HepG2 (cell line): Measurements from ENCODE around the gene CUL9. TPM values are rescaled to one million over a fixed set of nuclear protein-coding genes. Genes with fewer than 3 reads are reported as not detected.

Source experiments
- AHR ChIP-seq: IDR thresholded peaks from 2 replicates; pipeline ENCODE4 v1.6.1; 2018; ENCODE audit warnings: missing genetic modification reagents, missing compliant biosample characterization
- EEA1 ChIP-seq: sonication (generic); formaldehyde crosslinking; IDR thresholded peaks from 2 replicates; pipeline ENCODE4 v1.5.1; 2020; ENCODE audit warnings: mild to moderate bottlenecking, missing genetic modification reagents, borderline replicate concordance
- GATAD2A ChIP-seq: IDR thresholded peaks from 2 replicates; pipeline ENCODE4 v1.6.1; 2016
- GFI1 ChIP-seq: sonication (generic); formaldehyde crosslinking; IDR thresholded peaks from 2 replicates; pipeline ENCODE4 v1.5.0; 2020; ENCODE audit warnings: missing genetic modification reagents, mild to moderate bottlenecking, borderline replicate concordance
- JARID2 ChIP-seq: sonication (generic); formaldehyde crosslinking; IDR thresholded peaks from 2 replicates; pipeline ENCODE4 v1.8.1; 2023; ENCODE audit warnings: missing genetic modification reagents, inconsistent platforms; ENCODE audit not compliant: insufficient replicate concordance
- KDM2A ChIP-seq: sonication (generic); formaldehyde crosslinking; IDR thresholded peaks from 2 replicates; pipeline ENCODE4 v1.4.0; 2020; ENCODE audit warnings: low read depth, missing genetic modification reagents, borderline replicate concordance
- MYNN ChIP-seq: sonication (generic); formaldehyde crosslinking; IDR thresholded peaks from 2 replicates; pipeline ENCODE4 v1.4.0; 2020; ENCODE audit warnings: mild to moderate bottlenecking, low read depth, missing genetic modification reagents
- NFKBIZ ChIP-seq: IDR thresholded peaks from 2 replicates; pipeline ENCODE4 v1.6.1; 2018; ENCODE audit warnings: missing genetic modification reagents, missing compliant biosample characterization
- PHB2 ChIP-seq: fragments of 450-650 bp; IDR thresholded peaks from 2 replicates; pipeline ENCODE4 v1.6.1; 2018; ENCODE audit not compliant: partially characterized antibody
- SMAD9 ChIP-seq: sonication (generic); formaldehyde crosslinking; IDR thresholded peaks from 2 replicates; pipeline ENCODE4 v1.5.1; 2020; ENCODE audit warnings: mild to moderate bottlenecking, missing genetic modification reagents
- ZNF337 ChIP-seq: sonication (generic); formaldehyde crosslinking; IDR thresholded peaks from 2 replicates; pipeline ENCODE4 v1.5.1; 2020; ENCODE audit warnings: missing genetic modification reagents, low read depth, mild to moderate bottlenecking, borderline replicate concordance
- ZNF816 ChIP-seq: sonication (generic); formaldehyde crosslinking; IDR thresholded peaks from 2 replicates; pipeline ENCODE4 v1.8.0; 2022; ENCODE audit warnings: missing genetic modification reagents, mild to moderate bottlenecking, borderline replicate concordance
- ZSCAN29 ChIP-seq: sonication (generic); formaldehyde crosslinking; conservative IDR thresholded peaks from 2 replicates; pipeline ENCODE4 v1.4.0; 2020; ENCODE audit warnings: mild to moderate bottlenecking, missing genetic modification reagents
- polyA plus RNA-seq, 8 experiments: library from polyadenylated mRNA; depleted of rRNA in 3 of 8; stranded (reverse) in 7 of 8; unstranded in 1 of 8; fragments of >200 nt; fragmentation: Illumina TruSeq in 4 of 8; extraction: Trizol in 4 of 8; gene quantifications; 2 replicates each; pipeline versions ENCODE4 v1.2.1 to v1.2.3, GENCODE V29; 2011 to 2016; ENCODE audit warnings: low read depth in 4 of 8, missing spikeins in 1 of 8, mixed read lengths in 1 of 8; ENCODE audit not compliant: insufficient read depth in 1 of 8
- total RNA-seq, 5 experiments: library from RNA; depleted of rRNA; stranded (reverse); fragments of >200 nt; fragmentation: Illumina TruSeq; extraction: Trizol; gene quantifications; 2 replicates each; pipeline ENCODE4 v1.2.3, GENCODE V29; 2016; ENCODE audit warnings: low read depth in 1 of 5
- TF ChIP-seq, protein P1 (sequence below): sonication (generic); formaldehyde crosslinking; conservative IDR thresholded peaks from 2 replicates; pipeline ENCODE4 v1.4.0; 2020; ENCODE audit warnings: mild to moderate bottlenecking, missing genetic modification reagents, moderate library complexity
- TF ChIP-seq, protein P2 (sequence below): sonication (generic); formaldehyde crosslinking; IDR thresholded peaks from 2 replicates; pipeline ENCODE4 v1.4.0; 2020; ENCODE audit warnings: missing genetic modification reagents, borderline replicate concordance
- TF ChIP-seq, protein P3 (sequence below): sonication (generic); formaldehyde crosslinking; IDR thresholded peaks from 2 replicates; pipeline ENCODE4 v1.8.1; 2023; ENCODE audit warnings: mild to moderate bottlenecking, missing genetic modification reagents
- TF ChIP-seq, protein P4 (sequence below): sonication (generic); formaldehyde crosslinking; IDR thresholded peaks from 2 replicates; pipeline ENCODE4 v1.5.1; 2020; ENCODE audit warnings: mild to moderate bottlenecking, missing genetic modification reagents, moderate library complexity

CUL9 gene
- total and polyA plus RNA-seq, 2 of the 13 experiments (the other 11 are each of a cell fraction or from before 2014, with no cell fraction given), result 11.4 to 13.7 TPM

DNA sequence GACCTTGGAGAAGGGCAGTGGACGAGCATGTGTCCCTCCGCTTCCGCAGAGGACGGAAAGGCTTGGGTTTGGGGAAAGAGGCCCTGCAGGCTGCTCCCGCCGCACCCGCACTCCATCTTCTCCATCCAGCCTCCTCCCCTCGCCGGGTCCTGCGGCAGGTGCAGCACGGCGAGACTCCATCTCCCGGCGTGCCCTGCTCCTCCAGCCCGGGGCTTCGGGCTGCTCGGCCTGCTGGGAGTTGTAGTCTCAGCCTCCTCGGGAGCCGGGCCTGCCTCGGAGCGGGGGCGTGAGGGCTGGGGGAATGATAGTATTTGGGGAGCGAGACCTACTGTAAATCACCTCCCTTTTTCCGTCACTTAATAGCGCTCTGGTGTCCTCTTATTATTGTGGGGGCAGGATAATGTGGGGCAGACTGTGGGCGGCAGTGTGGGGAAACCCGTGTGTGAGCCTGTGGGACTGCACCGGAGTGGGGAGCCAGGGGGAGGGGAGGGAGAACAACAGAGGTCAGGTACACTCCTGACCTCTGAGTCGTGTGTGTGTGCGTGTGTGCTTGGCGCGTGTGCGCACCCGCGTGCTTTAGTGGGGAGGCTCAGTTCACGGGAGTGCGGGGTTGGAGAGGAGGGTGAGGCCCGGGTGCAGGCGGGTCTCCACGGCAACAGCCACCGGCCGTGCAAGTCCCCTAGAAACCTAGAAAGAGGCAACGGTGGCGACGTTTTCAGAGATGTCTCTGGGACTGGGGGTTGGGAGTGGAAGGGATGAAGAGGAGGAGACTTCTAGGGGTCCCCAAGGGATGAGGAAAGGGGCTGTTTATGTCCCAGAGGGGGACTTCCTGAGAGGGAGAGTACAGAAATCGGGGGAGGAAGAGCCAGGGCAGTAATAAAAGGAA is 65.4 kb downstream of the CUL9 start (continued):
- TF ChIP-seq KDM2A (CRISPR knock-in tag) (peak; percentile 63; the same call in 1 of the 2 replicates), JARID2 (no peak), GATAD2A (CRISPR knock-in tag) (peak; percentile 18; the same call in 1 of the 2 replicates), PHB2 (no peak), ZSCAN29 (peak; percentile 28; the same call in 1 of the 2 replicates), SMAD9 (CRISPR knock-in tag) (0 out of 2 replicates have a peak, but pooled peaks have one; percentile 50), MYNN (CRISPR knock-in tag) (no peak), ZNF337 (CRISPR knock-in tag) (0 out of 2 replicates have a peak, but pooled peaks have one; percentile 26), EEA1 (CRISPR knock-in tag) (peak; percentile 97; the same call in 1 of the 2 replicates), ZNF816 (CRISPR knock-in tag) (0 out of 2 replicates have a peak, but pooled peaks have one; percentile 13), NFKBIZ (CRISPR knock-in tag) (no peak), GFI1 (CRISPR knock-in tag) (0 out of 2 replicates have a peak, but pooled peaks have one; percentile 25), AHR (peak; percentile 71; the same call in 1 of the 2 replicates)
- TF ChIP-seq, protein P1, sequence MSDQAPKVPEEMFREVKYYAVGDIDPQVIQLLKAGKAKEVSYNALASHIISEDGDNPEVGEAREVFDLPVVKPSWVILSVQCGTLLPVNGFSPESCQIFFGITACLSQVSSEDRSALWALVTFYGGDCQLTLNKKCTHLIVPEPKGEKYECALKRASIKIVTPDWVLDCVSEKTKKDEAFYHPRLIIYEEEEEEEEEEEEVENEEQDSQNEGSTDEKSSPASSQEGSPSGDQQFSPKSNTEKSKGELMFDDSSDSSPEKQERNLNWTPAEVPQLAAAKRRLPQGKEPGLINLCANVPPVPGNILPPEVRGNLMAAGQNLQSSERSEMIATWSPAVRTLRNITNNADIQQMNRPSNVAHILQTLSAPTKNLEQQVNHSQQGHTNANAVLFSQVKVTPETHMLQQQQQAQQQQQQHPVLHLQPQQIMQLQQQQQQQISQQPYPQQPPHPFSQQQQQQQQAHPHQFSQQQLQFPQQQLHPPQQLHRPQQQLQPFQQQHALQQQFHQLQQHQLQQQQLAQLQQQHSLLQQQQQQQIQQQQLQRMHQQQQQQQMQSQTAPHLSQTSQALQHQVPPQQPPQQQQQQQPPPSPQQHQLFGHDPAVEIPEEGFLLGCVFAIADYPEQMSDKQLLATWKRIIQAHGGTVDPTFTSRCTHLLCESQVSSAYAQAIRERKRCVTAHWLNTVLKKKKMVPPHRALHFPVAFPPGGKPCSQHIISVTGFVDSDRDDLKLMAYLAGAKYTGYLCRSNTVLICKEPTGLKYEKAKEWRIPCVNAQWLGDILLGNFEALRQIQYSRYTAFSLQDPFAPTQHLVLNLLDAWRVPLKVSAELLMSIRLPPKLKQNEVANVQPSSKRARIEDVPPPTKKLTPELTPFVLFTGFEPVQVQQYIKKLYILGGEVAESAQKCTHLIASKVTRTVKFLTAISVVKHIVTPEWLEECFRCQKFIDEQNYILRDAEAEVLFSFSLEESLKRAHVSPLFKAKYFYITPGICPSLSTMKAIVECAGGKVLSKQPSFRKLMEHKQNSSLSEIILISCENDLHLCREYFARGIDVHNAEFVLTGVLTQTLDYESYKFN (CRISPR knock-in tag), result peak; percentile 44; the same call in 1 of the 2 replicates
- TF ChIP-seq, protein P2, sequence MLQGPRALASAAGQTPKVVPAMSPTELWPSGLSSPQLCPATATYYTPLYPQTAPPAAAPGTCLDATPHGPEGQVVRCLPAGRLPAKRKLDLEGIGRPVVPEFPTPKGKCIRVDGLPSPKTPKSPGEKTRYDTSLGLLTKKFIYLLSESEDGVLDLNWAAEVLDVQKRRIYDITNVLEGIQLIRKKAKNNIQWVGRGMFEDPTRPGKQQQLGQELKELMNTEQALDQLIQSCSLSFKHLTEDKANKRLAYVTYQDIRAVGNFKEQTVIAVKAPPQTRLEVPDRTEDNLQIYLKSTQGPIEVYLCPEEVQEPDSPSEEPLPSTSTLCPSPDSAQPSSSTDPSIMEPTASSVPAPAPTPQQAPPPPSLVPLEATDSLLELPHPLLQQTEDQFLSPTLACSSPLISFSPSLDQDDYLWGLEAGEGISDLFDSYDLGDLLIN (CRISPR knock-in tag), result no peak
- TF ChIP-seq, protein P3, sequence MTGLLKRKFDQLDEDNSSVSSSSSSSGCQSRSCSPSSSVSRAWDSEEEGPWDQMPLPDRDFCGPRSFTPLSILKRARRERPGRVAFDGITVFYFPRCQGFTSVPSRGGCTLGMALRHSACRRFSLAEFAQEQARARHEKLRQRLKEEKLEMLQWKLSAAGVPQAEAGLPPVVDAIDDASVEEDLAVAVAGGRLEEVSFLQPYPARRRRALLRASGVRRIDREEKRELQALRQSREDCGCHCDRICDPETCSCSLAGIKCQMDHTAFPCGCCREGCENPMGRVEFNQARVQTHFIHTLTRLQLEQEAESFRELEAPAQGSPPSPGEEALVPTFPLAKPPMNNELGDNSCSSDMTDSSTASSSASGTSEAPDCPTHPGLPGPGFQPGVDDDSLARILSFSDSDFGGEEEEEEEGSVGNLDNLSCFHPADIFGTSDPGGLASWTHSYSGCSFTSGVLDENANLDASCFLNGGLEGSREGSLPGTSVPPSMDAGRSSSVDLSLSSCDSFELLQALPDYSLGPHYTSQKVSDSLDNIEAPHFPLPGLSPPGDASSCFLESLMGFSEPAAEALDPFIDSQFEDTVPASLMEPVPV (CRISPR knock-in tag), result no peak; the same call in 1 of the 2 replicates
- TF ChIP-seq, protein P4, sequence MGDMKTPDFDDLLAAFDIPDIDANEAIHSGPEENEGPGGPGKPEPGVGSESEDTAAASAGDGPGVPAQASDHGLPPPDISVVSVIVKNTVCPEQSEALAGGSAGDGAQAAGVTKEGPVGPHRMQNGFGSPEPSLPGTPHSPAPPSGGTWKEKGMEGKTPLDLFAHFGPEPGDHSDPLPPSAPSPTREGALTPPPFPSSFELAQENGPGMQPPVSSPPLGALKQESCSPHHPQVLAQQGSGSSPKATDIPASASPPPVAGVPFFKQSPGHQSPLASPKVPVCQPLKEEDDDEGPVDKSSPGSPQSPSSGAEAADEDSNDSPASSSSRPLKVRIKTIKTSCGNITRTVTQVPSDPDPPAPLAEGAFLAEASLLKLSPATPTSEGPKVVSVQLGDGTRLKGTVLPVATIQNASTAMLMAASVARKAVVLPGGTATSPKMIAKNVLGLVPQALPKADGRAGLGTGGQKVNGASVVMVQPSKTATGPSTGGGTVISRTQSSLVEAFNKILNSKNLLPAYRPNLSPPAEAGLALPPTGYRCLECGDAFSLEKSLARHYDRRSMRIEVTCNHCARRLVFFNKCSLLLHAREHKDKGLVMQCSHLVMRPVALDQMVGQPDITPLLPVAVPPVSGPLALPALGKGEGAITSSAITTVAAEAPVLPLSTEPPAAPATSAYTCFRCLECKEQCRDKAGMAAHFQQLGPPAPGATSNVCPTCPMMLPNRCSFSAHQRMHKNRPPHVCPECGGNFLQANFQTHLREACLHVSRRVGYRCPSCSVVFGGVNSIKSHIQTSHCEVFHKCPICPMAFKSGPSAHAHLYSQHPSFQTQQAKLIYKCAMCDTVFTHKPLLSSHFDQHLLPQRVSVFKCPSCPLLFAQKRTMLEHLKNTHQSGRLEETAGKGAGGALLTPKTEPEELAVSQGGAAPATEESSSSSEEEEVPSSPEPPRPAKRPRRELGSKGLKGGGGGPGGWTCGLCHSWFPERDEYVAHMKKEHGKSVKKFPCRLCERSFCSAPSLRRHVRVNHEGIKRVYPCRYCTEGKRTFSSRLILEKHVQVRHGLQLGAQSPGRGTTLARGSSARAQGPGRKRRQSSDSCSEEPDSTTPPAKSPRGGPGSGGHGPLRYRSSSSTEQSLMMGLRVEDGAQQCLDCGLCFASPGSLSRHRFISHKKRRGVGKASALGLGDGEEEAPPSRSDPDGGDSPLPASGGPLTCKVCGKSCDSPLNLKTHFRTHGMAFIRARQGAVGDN, result peak; percentile 89
